HG03280 (cell line): ENCODE measurements around the gene SUPT3H.

Experiments
- ATAC-seq: cut with Tn5 transposase; IDR thresholded peaks from one replicate; pipeline ENCODE4 v1.9.1; 2021; ENCODE audit warnings: mild to moderate bottlenecking, moderate library complexity; ENCODE audit not compliant: unreplicated experiment

The SUPT3H gene

DNA sequence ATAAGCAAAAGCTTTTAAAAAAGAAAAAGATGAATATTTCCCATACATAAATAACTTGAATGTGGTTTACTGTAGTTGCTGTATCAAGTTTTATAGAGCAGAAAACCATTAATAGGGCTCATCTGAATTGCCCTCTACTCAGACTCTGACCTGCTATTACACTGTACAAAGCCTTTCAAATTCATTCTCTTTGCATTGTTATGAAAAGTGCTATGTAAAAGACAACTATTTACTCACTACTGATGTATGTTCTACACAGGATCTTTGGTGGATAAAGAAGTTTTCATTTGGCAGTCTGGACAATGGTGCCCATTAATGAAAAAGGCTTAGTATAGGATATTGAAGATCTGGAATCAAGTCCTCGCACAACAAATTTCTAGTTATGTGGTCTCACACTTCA is 248.7 kb downstream of the SUPT3H start:
- no peak for ATAC-seq

- ATAC-seq, result no peak
These were observed 250.5 kb downstream of the SUPT3H start for GRCh38 chr6:45127185-45127584.

GRCh38 chr6:45126033-45126432 is 251.7 kb downstream of the SUPT3H start:
- no peak for ATAC-seq

DNA sequence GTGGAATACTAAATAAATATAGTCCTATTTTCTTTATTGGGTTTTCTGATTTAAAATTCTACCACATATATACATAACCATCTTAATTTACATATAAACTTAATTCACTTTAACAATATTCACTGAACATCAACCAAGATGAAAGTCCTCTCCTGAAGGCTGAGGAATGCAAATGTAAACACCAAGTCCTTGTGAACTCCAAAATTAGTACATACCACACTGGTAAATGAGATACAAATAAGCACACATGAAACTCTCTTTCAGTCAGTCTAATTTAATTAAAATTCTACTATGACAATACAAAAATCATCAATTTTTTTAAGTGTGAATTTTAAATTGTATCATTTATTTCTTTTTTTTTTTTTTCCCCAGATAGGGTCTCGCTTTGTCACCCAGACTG is 254.7 kb downstream of the SUPT3H start:
- no peak for ATAC-seq

DNA sequence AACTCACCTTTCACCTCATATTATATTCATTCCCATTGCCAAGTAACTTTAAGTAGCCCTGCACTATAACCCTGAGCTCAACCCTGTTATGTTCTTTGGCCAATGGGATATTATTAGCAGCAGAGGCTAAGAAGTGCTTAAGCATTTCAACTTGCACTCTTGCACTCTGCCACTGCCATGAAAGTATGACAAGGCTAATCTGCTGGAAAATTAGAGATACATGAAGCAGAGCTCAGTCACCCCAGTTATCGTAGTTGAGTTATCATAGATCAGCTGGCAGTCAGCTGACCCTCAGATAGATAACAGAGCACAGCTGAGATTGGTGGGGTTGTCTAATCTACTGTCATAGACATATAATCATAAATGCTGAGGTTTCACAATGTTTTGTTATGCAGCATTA is 259.0 kb downstream of the SUPT3H start:
- ATAC-seq, result no peak

GRCh38 chr6:45116714-45117410 is 260.9 kb downstream of the SUPT3H start:
- no peak for ATAC-seq

GRCh38 chr6:45115696-45116095 is 262.0 kb downstream of the SUPT3H start:
- no peak for ATAC-seq

DNA sequence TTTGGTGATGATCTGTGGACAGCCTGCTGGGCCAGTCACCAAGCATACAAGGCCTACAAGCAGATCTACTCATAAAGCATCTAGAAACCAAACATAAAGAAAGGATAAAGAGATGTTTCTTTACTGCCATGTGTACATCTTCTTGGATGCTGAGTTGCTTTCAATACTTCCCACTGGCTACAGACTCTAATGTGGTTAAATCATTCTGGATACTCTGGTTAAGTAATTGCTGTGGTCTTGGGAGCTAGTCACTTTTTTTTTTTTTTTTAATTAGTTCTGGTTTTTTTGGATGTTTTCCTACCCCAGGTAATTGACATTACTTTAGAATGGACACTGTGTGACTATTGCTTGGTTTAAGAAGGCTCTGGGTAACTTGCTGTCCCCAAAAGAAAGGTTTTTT is 265.0 kb downstream of the SUPT3H start:
- ATAC-seq, result no peak

GRCh38 chr6:45109551-45109950 is 268.2 kb downstream of the SUPT3H start:
- no peak for ATAC-seq

DNA sequence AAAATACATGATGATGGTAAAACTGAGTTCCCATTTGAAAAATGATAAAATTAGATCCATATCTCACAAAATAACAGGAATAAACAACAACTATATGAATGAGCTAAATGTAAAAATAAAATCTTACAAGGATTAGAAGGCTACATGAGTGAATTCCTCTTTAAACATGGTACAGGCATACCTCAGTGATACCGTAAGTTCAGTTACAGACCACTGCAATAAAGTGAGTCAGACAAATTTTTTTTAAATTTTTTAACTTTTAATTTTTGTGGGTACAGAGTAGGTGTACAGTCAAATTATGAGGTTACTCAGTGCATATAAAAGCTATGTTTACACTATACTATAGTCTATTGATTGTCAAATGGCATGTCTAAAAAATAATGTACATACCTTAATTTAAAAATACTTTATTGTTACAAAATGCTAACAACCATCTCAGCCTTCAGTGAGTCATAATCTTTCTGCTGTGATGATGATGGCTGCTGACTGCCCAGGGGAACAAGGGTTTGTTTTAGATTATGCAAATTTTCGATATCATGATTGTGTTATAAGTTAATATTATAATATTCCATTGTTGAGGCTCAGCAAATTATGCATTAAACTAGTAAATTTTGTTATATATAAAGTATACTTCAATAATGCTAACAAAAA is 272.4 kb downstream of the SUPT3H start:
- ATAC-seq, result no peak

GRCh38 chr6:45104429-45104828 is 273.3 kb downstream of the SUPT3H start:
- ATAC-seq, result no peak

DNA sequence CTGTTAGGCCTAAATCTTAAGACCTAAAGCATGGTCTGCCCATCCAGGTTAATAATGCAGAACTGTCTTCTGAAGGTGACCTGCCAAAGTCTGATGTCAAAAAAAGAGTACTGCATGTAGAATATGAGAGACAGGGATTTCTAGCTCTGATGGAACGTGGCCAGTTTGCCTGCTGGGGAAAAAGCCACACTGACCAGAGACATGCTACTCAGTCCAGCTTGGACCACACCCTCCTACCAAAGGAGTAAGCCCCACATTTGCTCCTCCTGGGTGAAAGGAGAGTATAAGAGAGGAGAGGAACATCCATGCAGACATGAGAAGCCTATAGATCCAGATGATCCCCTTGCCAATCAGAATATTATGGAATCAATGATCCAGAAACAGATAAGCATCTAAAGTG is 279.5 kb downstream of the SUPT3H start:
- no peak for ATAC-seq

DNA sequence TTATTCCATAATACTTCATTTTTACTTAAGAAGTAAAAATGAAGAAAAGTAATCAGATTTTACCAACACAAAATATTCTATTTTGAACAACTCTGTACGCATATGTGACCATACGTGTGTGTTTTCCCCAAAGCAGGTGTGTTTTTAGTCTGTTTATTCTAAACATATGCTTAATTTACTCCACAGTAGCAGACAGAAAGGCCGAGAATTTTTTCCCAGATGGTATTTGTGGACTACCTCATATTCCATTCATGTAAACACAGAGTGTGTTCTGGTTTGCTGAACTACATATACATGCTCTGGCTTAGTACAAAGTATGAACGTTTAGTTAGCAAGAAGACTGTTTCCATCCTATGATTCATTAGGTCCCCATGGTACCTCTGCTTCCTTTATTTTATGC is 282.9 kb downstream of the SUPT3H start:
- ATAC-seq, result no peak

GRCh38 chr6:45092135-45092534 is 285.6 kb downstream of the SUPT3H start:
- no peak for ATAC-seq

GRCh38 chr6:45086360-45087084 is 291.2 kb downstream of the SUPT3H start:
- ATAC-seq, result no peak

- ATAC-seq, result no peak
These were observed 293.5 kb downstream of the SUPT3H start for GRCh38 chr6:45084257-45084656.

DNA sequence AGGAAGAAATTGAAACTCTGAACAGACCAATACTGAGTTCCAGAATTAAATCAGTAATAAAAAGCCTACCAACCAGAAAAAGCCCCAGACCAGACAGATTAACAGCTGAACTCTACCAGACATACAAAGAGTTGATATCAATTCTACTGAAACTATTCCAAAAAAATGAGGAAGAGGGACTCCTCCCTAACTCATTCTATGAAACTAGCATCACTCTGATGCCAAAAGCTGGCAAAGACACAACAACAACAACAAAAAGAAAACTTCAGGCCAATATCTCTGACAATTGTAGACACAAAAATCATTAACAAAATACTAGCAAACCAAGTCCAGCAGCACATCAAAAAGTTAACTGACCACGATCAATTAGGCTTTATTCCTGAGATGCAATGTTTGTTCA is 295.6 kb downstream of the SUPT3H start:
- ATAC-seq, result no peak

DNA sequence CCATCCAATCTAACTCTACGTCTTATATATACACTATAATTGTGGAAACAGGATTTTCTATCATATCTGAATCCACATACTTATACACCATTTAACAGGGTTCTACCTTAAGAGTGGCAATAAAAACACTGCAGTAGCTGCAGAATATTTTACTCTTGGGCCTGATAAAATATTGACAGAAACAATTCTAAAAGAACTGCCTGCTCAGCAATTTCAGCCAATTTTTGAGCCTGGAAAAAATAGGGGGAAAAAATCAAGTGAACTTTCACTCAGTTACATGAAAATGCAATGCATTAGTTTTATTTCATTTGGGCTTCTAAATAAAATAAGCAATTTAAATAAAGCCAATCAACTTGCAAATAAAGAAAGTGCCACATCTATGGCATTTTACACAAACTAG is 296.1 kb downstream of the SUPT3H start:
- no peak for ATAC-seq

DNA sequence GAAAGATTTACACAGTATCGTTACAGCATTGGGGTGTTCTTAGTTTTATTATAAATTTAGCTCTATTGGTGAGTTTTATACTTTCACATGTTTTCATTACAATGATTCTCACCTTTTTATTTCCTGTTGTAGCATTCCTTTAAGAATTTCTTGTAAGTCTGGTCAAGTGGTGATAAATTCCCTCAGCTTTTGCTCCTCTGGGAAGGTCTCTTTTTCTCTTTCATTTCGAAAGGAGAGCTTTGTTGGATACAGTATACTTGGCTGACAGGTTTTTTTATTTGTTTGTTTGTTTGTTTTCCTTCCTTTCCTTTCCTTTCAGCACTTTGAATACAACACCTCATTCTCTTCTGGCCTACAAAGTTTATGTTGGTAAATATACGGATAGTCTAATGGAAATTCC is 299.3 kb downstream of the SUPT3H start:
- no peak for ATAC-seq

DNA sequence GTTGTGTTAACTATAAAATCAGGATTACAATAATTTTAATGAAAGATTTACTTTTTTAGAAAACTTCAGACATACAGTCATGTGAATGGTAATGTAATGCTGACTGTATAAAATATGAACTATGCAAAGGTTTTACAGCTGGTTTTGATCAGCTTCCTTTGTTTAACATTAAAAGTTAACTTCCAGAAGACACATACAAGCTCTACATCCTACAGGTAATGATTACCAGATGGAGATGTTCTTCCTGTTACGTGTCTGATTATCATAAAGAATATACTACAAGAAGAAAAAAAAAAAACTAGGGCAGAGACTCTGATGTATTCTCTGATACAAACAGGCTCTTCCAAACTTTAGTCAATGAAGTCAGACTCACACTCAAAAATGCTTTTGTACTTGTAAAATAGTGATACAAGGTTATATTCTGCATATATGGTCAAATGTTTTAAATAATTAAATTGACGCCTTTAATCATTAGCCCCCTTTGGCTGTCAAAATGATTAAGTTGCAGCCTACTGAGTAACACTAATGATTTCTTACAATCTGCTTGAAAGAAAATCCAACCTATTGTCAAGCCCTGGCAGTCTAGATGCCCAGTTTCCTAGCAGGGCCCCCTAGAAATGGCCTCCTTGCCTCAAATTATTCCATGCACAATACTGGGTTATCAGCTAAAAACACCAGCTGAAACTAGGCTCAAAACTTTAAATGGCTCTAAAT is 301.4 kb downstream of the SUPT3H start:
- ATAC-seq, result no peak

GRCh38 chr6:45075246-45075645 is 302.5 kb downstream of the SUPT3H start:
- ATAC-seq, result no peak

DNA sequence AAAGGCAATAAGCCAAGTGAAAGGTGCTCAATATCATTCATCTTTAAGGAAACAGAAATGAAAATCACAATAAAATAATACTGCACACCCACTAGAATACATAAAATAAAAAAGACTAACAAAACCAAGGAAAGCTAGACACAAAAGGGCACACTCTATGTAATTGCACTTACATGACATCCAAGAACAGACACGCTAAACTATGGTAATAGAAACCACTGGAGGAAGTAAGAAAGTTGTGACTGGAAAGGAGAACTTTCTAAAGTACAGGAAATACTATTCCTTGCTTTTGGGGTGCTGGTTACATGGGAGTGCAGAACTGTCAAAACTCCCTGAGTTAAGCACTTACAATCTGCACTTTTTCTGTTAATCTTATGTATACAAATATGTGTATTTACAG is 303.3 kb downstream of the SUPT3H start:
- no peak for ATAC-seq
